HEK293T (cell line): ENCODE measurements around the gene P2RX3.

Experiments used
- ARNT ChIP-seq: fragments of 450-650 bp; IDR thresholded peaks from 2 replicates; pipeline ENCODE4 v1.6.1; 2017; ENCODE audit warnings: mild to moderate bottlenecking
- BHLHE40 ChIP-seq: fragments of 450-650 bp; IDR thresholded peaks from 2 replicates; pipeline ENCODE4 v1.6.1; 2016; ENCODE audit warnings: mild to moderate bottlenecking, moderate library complexity, borderline replicate concordance
- ELF4 ChIP-seq: fragments of 450-650 bp; IDR thresholded peaks from 2 replicates; pipeline ENCODE4 v1.6.1; 2017; ENCODE audit warnings: antibody characterized with exemption
- FOXA1 ChIP-seq: fragments of 450-650 bp; IDR thresholded peaks from 2 replicates; pipeline ENCODE4 v1.6.1; 2016; ENCODE audit warnings: mild to moderate bottlenecking
- FOXK2 ChIP-seq: fragments of 450-650 bp; IDR thresholded peaks from 2 replicates; pipeline ENCODE4 v1.6.1; 2016; ENCODE audit warnings: mild to moderate bottlenecking
- FOXM1 ChIP-seq: fragments of 450-650 bp; IDR thresholded peaks from 2 replicates; pipeline ENCODE4 v1.6.1; 2017; ENCODE audit warnings: mild to moderate bottlenecking, borderline replicate concordance
- HDGF ChIP-seq: fragments of 450-650 bp; IDR thresholded peaks from 2 replicates; pipeline ENCODE4 v1.6.1; 2017; ENCODE audit warnings: antibody characterized with exemption, borderline replicate concordance
- L3MBTL2 ChIP-seq: fragments of 450-650 bp; conservative IDR thresholded peaks from 2 replicates; pipeline ENCODE4 v1.6.1; 2016; ENCODE audit warnings: mild to moderate bottlenecking
- LEF1 ChIP-seq: fragments of 450-650 bp; IDR thresholded peaks from 2 replicates; pipeline ENCODE4 v1.6.1; 2017; ENCODE audit warnings: mild to moderate bottlenecking, borderline replicate concordance
- PKNOX1 ChIP-seq: fragments of 450-650 bp; IDR thresholded peaks from 2 replicates; pipeline ENCODE4 v1.6.1; 2016
- SP1 ChIP-seq: fragments of 450-650 bp; IDR thresholded peaks from 2 replicates; pipeline ENCODE4 v1.6.1; 2017
- SUZ12 ChIP-seq: fragments of 450-650 bp; IDR thresholded peaks from 2 replicates; pipeline ENCODE4 v1.6.1; 2016; ENCODE audit warnings: mild to moderate bottlenecking
- TARDBP ChIP-seq: fragments of 450-650 bp; IDR thresholded peaks from 2 replicates; pipeline ENCODE4 v1.6.1; 2016
- ZNF384 ChIP-seq: fragments of 450-650 bp; IDR thresholded peaks from 2 replicates; pipeline ENCODE4 v1.6.1; 2016

GRCh38 chr11:57320067-57320718 is 18.0 kb upstream of the P2RX3 start:
- TF ChIP-seq FOXM1 (no peak), FOXA1 (no peak), ARNT (no peak), BHLHE40 (no peak), SP1 (no peak), TARDBP (no peak), FOXK2 (no peak), LEF1 (no peak), PKNOX1 (no peak), SUZ12 (no peak), ELF4 (no peak), HDGF (no peak), ZNF384 (no peak), L3MBTL2 (no peak)
